Neural progenitor cell (in vitro differentiated cells): ENCODE data around the gene TOM1. TPM values are rescaled to one million over a fixed set of nuclear protein-coding genes. Genes with fewer than 3 reads are reported as not detected.
A peak's percentile ranks its signal among the peaks of the same experiment; 100 is the strongest.

Experiments used
- DNase-seq: peaks from one replicate; pipeline ENCODE4 v3.0.0-alpha.2; 2016; ENCODE audit warnings: low spot score
- H2AFZ ChIP-seq: fragments of 200-600 bp; sonication (generic); replicated peaks from 2 replicates; pipeline ENCODE4 v1.6.1; 2016; ENCODE audit warnings: antibody characterized with exemption
- H3F3A ChIP-seq: fragments of 200-600 bp; sonication (generic); 2 replicates; pipeline ENCODE4 v1.6.1; 2016; ENCODE audit warnings: antibody characterized with exemption, low read depth
- H3K27ac ChIP-seq: fragments of 200-600 bp; sonication (generic); 2 replicates; pipeline ENCODE4 v1.5.1; 2016; ENCODE audit warnings: mild to moderate bottlenecking
- H3K27me3 ChIP-seq: fragments of 200-600 bp; sonication (generic); 2 replicates; pipeline ENCODE4 v1.6.1; 2016; ENCODE audit warnings: mild to moderate bottlenecking, moderate library complexity
- H3K36me3 ChIP-seq: fragments of 200-600 bp; sonication (generic); 2 replicates; pipeline ENCODE4 v1.5.1; 2016
- H3K4me1 ChIP-seq: fragments of 200-600 bp; sonication (generic); 2 replicates; pipeline ENCODE4 v1.6.1; 2016; ENCODE audit warnings: mixed run types
- H3K4me2 ChIP-seq: fragments of 200-600 bp; sonication (generic); 2 replicates; pipeline ENCODE4 v1.6.1; 2016
- H3K4me3 ChIP-seq: fragments of 200-600 bp; sonication (generic); 2 replicates; pipeline ENCODE4 v1.5.1; 2016
- H3K79me2 ChIP-seq: fragments of 200-600 bp; sonication (generic); 2 replicates; pipeline ENCODE4 v1.6.1; 2016; ENCODE audit warnings: low read depth
- H3K9ac ChIP-seq: fragments of 200-600 bp; sonication (generic); 2 replicates; pipeline ENCODE4 v1.6.1; 2016
- H3K9me3 ChIP-seq: fragments of 200-600 bp; sonication (generic); 2 replicates; pipeline ENCODE4 v1.5.1; 2016; ENCODE audit warnings: low read depth
- H4K20me1 ChIP-seq: fragments of 200-600 bp; sonication (generic); 2 replicates; pipeline ENCODE4 v1.6.1; 2016; ENCODE audit warnings: low read depth
- H3K27ac Mint-ChIP-seq: 3 replicates; pipeline ENCODE4 v1.8.0; 2021; ENCODE audit warnings: mixed read lengths
- H3K27me3 Mint-ChIP-seq: 2 replicates; pipeline ENCODE4 v1.8.0; 2022; ENCODE audit warnings: low read depth, mild to moderate bottlenecking, inconsistent platforms, moderate library complexity, mixed read lengths; ENCODE audit not compliant: insufficient read depth
- H3K36me3 Mint-ChIP-seq: 3 replicates; pipeline ENCODE4 v1.8.0; 2021; ENCODE audit warnings: mixed read lengths
- H3K4me1 Mint-ChIP-seq: 3 replicates; pipeline ENCODE4 v1.8.0; 2021; ENCODE audit warnings: mixed read lengths
- H3K4me3 Mint-ChIP-seq: 3 replicates; pipeline ENCODE4 v1.8.0; 2021; ENCODE audit warnings: mild to moderate bottlenecking, moderate library complexity, mixed read lengths
- H3K9me3 Mint-ChIP-seq: 3 replicates; pipeline ENCODE4 v1.8.0; 2020; ENCODE audit warnings: mixed read lengths
- CTCF ChIP-seq: fragments of 200-600 bp; sonication (generic); IDR thresholded peaks from 2 replicates; pipeline ENCODE4 v1.5.1; 2017; ENCODE audit warnings: antibody characterized with exemption, mild to moderate bottlenecking
- EZH2 ChIP-seq: fragments of 200-600 bp; sonication (generic); IDR thresholded peaks from 2 replicates; pipeline ENCODE4 v1.6.1; 2017; ENCODE audit warnings: antibody characterized with exemption, mild to moderate bottlenecking, moderate library complexity
- EZH2phosphoT487 ChIP-seq: fragments of 200-600 bp; sonication (generic); IDR thresholded peaks from 2 replicates; pipeline ENCODE4 v1.6.1; 2017; ENCODE audit warnings: antibody characterized with exemption
- total RNA-seq: library from RNA; depleted of rRNA; stranded (reverse); fragments of >200 nt; gene quantifications from 2 replicates; pipeline ENCODE4 v1.2.3, GENCODE V29; 2015; ENCODE audit warnings: low replicate concordance

Gene TOM1
- total RNA-seq, 1 donor from 2014 or later: 28.6 TPM

GRCh38 chr22:35333220-35333619 lies 33.5 kb downstream of the TOM1 start:
- H3K4me1 ChIP-seq: peaks cover 11% of the 10 kb centered on the region
- no peaks in the 10 kb centered on the region for H3K79me2 ChIP-seq
- Mint-ChIP-seq H3K27me3 (no peaks in the 10 kb centered on the region), H3K4me1 (peaks cover 4% of the 10 kb centered on the region), H3K4me3 (no peak overlapping the region), H3K27ac (no peak overlapping the region), H3K36me3 (peaks cover 15% of the 10 kb centered on the region), H3K9me3 (no peaks in the 10 kb centered on the region)
- H3K36me3 ChIP-seq: no peaks in the 10 kb centered on the region
- H2AFZ ChIP-seq: no peak overlapping the region
- DNase-seq: no peak
- H3K4me2 ChIP-seq: no peak overlapping the region
- no peaks in the 10 kb centered on the region for H3K27me3 ChIP-seq
- no peak overlapping the region for H3K4me3 ChIP-seq
- H4K20me1 ChIP-seq: no peaks in the 10 kb centered on the region
- H3K9ac ChIP-seq: no peak overlapping the region
- peaks cover 5% of the 10 kb centered on the region for H3F3A ChIP-seq
- no peak overlapping the region for H3K27ac ChIP-seq
- TF ChIP-seq EZH2: no peak
- no peaks in the 10 kb centered on the region for H3K9me3 ChIP-seq

DNA sequence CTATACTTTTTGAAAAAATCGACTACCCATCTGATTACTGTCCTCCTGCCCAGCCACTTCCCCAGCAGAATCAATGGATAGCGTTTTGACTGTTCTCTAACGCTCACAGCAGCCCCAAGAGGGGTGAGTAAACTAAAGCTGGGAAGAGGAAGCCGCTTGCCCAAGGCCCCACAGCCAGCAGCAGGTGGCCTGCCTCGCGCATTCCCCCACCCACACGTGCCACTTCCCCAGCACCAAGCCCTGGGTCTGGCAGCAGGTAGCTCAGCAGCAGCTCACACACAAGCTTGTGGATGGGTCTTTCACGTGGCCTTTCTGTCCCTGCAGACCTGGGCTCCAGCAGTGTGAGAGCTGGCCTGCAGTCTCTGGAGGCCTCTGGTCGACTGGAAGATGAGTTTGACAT lies 34.3 kb downstream of the TOM1 start:
- Mint-ChIP-seq H3K9me3 (no peaks in the 10 kb centered on the region), H3K27me3 (no peaks in the 10 kb centered on the region), H3K36me3 (peaks cover 15% of the 10 kb centered on the region), H3K4me1 (peaks cover 4% of the 10 kb centered on the region), H3K27ac (peak overlapping the region; percentile 69), H3K4me3 (no peak overlapping the region)
- Histone ChIP-seq H3K9ac (no peak overlapping the region), H4K20me1 (no peaks in the 10 kb centered on the region), H3F3A (peaks cover 5% of the 10 kb centered on the region), H3K36me3 (no peaks in the 10 kb centered on the region), H3K27ac (no peak overlapping the region), H3K27me3 (no peaks in the 10 kb centered on the region), H2AFZ (no peak overlapping the region), H3K4me3 (no peak overlapping the region), H3K9me3 (no peaks in the 10 kb centered on the region), H3K79me2 (no peaks in the 10 kb centered on the region), H3K4me1 (peaks cover 11% of the 10 kb centered on the region), H3K4me2 (no peak overlapping the region)
- TF ChIP-seq EZH2phosphoT487 (no peak), CTCF (no peak), EZH2 (no peak)
- DNase-seq: no peak

GRCh38 chr22:35335468-35335867 lies 35.8 kb downstream of the TOM1 start:
- no peaks in the 10 kb centered on the region for H3K9me3 ChIP-seq
- H3K4me1 ChIP-seq: peaks cover 11% of the 10 kb centered on the region
- peak overlapping the region; percentile 34 for H3K27ac Mint-ChIP-seq
- H4K20me1 ChIP-seq: no peaks in the 10 kb centered on the region
- DNase-seq: no peak
- no peak overlapping the region for H3K4me3 Mint-ChIP-seq
- peaks cover 4% of the 10 kb centered on the region for H3K4me1 Mint-ChIP-seq
- H3K4me3 ChIP-seq: no peak overlapping the region
- H3K36me3 ChIP-seq: no peaks in the 10 kb centered on the region
- H3K9me3 Mint-ChIP-seq: no peaks in the 10 kb centered on the region
- H3K27me3 ChIP-seq: no peaks in the 10 kb centered on the region
- peaks cover 14% of the 10 kb centered on the region for H3K36me3 Mint-ChIP-seq
- H3K4me2 ChIP-seq: no peak overlapping the region
- no peak for TF ChIP-seq EZH2phosphoT487
- no peak for TF ChIP-seq EZH2
- no peak for TF ChIP-seq CTCF
- H3K27ac ChIP-seq: no peak overlapping the region
- no peaks in the 10 kb centered on the region for H3K79me2 ChIP-seq
- H2AFZ ChIP-seq: no peak overlapping the region
- H3K27me3 Mint-ChIP-seq: no peaks in the 10 kb centered on the region
- H3F3A ChIP-seq: peaks cover 5% of the 10 kb centered on the region
- no peak overlapping the region for H3K9ac ChIP-seq

DNA sequence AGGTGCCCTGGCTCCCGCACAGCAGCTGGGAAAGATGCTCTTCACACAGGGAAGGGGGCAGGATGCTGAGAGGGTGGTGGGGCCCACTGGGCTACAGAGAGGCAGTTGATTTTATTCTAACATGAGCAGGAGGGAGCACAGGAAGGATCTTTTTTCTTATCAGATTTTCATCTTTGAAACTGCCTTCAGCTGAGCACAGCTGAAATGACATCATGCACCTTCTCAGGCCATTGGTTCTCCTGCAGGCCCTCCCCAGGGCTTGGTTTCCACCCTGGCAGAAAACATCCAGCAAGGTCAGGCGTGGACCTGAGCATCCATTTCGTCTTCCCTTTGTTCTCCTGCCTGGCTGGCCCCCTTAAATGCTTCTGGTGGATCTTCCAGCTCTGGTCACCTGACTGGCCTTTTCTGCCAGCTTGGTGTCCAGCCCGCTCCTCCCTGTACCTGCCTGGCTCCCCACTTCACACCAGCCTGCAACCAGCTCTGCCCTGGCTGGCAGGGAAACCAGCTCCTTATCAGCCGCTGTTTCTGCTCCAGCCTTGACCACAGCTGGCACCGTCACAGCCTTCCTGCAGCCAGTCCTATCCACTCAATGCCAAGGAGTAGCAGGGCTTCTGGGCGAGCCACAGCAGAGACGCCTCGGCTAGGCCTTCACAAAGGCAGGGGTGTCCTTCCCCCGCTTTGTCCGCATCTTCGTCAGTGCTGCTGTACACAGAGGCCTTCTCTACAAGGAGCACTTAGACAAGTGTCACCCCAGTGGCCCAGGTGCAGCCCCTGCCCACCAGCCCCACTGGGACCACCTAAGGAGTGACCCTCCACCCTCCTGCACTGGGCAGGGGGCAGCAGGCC lies 36.5 kb downstream of the TOM1 start:
- Histone ChIP-seq H2AFZ (no peak overlapping the region), H3K79me2 (no peaks in the 10 kb centered on the region), H3K4me2 (no peak overlapping the region), H3F3A (peaks cover 5% of the 10 kb centered on the region), H3K4me1 (peaks cover 11% of the 10 kb centered on the region), H3K9ac (no peak overlapping the region), H3K4me3 (no peak overlapping the region), H3K27me3 (no peaks in the 10 kb centered on the region), H3K36me3 (no peaks in the 10 kb centered on the region), H4K20me1 (no peaks in the 10 kb centered on the region), H3K27ac (no peak overlapping the region), H3K9me3 (no peaks in the 10 kb centered on the region)
- Mint-ChIP-seq H3K36me3 (peaks cover 14% of the 10 kb centered on the region), H3K27ac (peak overlapping the region; percentile 34), H3K9me3 (no peaks in the 10 kb centered on the region), H3K4me3 (no peak overlapping the region), H3K27me3 (no peaks in the 10 kb centered on the region), H3K4me1 (peaks cover 4% of the 10 kb centered on the region)
- no peak for DNase-seq
- TF ChIP-seq EZH2phosphoT487 (no peak), EZH2 (no peak), CTCF (no peak)
